GM23338 (cell line): ENCODE data around the gene TASL.

Experiments used
- CREB1 ChIP-seq: fragments of 250-450 bp; sonication (Bioruptor Pico); IDR thresholded peaks from 2 replicates; pipeline ENCODE4 v1.5.0; 2020; ENCODE audit warnings: low read depth, mild to moderate bottlenecking, moderate library complexity
- JUNB ChIP-seq: IDR thresholded peaks from one replicate; pipeline ENCODE4 v1.6.1; 2016; ENCODE audit warnings: antibody characterized with exemption; ENCODE audit not compliant: unreplicated experiment
- POLR2AphosphoS5 ChIP-seq: IDR thresholded peaks from 2 replicates; pipeline ENCODE4 v1.6.1; 2016; ENCODE audit warnings: antibody characterized with exemption, low read depth
- TF ChIP-seq, protein P1 (sequence below), 2 experiments: fragments of 200-600 bp in 1 of 2; sonication (generic) in 1 of 2; conservative IDR thresholded peaks; 2 replicates each; pipeline versions ENCODE4 v1.5.1 to v1.6.1; 2016 to 2017; ENCODE audit warnings: antibody characterized with exemption in 2 of 2, low read depth in 2 of 2, mild to moderate bottlenecking in 2 of 2, moderate library complexity in 1 of 2
- TF ChIP-seq, protein P2 (sequence below): IDR thresholded peaks from one replicate; pipeline ENCODE4 v1.6.1; 2018; ENCODE audit warnings: antibody characterized with exemption; ENCODE audit not compliant: unreplicated experiment

DNA sequence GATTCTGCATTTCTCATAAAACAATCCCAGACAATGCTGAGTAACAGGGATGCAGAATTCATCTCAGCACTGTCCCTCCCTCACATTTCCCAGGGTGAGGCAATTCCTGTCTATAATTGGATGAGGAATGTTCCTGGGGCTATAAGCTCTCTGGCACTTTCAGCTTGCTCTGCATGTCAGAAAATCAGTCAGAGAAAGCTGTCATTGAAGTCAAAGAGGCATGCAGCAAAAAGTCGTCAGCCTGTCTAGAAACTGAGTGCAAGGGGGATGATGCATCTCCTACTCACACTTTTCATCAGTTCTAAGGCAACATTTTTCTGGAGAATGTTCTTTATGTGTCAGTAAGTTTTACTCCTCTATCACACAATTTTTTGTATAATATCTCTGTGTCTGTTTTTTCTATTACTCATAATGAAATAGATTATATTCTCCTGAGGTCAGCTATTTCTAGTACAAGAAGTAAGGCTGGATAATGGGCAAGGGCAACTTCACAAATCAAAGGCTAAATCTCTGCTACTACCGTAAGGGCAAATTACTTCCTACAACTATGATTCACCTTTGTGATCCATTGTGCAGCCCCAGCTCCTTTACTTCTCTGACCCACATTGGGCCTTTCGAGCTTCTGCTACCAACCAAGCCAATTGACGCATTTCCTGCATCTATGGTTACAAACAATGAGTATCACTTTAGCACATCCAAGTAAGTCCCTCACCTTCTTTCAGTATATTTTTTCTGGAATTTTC lies 56.0 kb downstream of the TASL start:
- TF ChIP-seq JUNB (no peak), POLR2AphosphoS5 (no peak), CREB1 (CRISPR knock-in tag) (no peak)
- TF ChIP-seq, protein P1, sequence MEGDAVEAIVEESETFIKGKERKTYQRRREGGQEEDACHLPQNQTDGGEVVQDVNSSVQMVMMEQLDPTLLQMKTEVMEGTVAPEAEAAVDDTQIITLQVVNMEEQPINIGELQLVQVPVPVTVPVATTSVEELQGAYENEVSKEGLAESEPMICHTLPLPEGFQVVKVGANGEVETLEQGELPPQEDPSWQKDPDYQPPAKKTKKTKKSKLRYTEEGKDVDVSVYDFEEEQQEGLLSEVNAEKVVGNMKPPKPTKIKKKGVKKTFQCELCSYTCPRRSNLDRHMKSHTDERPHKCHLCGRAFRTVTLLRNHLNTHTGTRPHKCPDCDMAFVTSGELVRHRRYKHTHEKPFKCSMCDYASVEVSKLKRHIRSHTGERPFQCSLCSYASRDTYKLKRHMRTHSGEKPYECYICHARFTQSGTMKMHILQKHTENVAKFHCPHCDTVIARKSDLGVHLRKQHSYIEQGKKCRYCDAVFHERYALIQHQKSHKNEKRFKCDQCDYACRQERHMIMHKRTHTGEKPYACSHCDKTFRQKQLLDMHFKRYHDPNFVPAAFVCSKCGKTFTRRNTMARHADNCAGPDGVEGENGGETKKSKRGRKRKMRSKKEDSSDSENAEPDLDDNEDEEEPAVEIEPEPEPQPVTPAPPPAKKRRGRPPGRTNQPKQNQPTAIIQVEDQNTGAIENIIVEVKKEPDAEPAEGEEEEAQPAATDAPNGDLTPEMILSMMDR (conservative IDR thresholded peaks at IDR 0.05; ENCODE audit: low read depth in 2 of 2), result no peak
- TF ChIP-seq, protein P2, sequence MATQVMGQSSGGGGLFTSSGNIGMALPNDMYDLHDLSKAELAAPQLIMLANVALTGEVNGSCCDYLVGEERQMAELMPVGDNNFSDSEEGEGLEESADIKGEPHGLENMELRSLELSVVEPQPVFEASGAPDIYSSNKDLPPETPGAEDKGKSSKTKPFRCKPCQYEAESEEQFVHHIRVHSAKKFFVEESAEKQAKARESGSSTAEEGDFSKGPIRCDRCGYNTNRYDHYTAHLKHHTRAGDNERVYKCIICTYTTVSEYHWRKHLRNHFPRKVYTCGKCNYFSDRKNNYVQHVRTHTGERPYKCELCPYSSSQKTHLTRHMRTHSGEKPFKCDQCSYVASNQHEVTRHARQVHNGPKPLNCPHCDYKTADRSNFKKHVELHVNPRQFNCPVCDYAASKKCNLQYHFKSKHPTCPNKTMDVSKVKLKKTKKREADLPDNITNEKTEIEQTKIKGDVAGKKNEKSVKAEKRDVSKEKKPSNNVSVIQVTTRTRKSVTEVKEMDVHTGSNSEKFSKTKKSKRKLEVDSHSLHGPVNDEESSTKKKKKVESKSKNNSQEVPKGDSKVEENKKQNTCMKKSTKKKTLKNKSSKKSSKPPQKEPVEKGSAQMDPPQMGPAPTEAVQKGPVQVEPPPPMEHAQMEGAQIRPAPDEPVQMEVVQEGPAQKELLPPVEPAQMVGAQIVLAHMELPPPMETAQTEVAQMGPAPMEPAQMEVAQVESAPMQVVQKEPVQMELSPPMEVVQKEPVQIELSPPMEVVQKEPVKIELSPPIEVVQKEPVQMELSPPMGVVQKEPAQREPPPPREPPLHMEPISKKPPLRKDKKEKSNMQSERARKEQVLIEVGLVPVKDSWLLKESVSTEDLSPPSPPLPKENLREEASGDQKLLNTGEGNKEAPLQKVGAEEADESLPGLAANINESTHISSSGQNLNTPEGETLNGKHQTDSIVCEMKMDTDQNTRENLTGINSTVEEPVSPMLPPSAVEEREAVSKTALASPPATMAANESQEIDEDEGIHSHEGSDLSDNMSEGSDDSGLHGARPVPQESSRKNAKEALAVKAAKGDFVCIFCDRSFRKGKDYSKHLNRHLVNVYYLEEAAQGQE, result no peak
